GM12875 (cell line): ENCODE data around the gene PEX10.

ENCODE experiments used
- H3K4me3 ChIP-seq: one replicate; pipeline ENCODE4 v1.5.1; 2011; ENCODE audit warnings: low read depth, low read length, control low read depth
- TF ChIP-seq, protein P1 (sequence below): IDR thresholded peaks from 2 replicates; pipeline ENCODE4 v1.5.1; 2011; ENCODE audit warnings: low read depth, mild to moderate bottlenecking, control low read depth, inconsistent platforms, low read length, moderate library complexity, borderline replicate concordance; ENCODE audit not compliant: insufficient read depth

Gene PEX10

DNA sequence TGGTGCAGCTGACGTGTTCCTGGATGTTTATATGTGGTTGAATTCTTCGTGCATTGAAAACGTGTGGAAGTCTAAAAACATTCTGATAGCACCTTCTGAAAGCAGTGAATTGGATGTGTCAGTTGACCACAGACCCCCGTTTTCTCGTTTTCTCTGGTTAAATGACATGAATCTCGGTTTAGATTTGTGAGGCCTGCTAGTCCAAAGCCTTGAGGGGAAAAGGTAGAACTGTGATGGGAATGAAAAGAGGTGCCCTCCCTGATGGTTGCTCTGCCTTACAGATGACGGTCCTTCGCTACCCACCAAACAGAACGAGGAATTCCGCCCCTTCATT lies 11.8 kb downstream of the PEX10 start:
- no peak overlapping the region for H3K4me3 ChIP-seq
- TF ChIP-seq, protein P1, sequence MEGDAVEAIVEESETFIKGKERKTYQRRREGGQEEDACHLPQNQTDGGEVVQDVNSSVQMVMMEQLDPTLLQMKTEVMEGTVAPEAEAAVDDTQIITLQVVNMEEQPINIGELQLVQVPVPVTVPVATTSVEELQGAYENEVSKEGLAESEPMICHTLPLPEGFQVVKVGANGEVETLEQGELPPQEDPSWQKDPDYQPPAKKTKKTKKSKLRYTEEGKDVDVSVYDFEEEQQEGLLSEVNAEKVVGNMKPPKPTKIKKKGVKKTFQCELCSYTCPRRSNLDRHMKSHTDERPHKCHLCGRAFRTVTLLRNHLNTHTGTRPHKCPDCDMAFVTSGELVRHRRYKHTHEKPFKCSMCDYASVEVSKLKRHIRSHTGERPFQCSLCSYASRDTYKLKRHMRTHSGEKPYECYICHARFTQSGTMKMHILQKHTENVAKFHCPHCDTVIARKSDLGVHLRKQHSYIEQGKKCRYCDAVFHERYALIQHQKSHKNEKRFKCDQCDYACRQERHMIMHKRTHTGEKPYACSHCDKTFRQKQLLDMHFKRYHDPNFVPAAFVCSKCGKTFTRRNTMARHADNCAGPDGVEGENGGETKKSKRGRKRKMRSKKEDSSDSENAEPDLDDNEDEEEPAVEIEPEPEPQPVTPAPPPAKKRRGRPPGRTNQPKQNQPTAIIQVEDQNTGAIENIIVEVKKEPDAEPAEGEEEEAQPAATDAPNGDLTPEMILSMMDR = no peak

DNA sequence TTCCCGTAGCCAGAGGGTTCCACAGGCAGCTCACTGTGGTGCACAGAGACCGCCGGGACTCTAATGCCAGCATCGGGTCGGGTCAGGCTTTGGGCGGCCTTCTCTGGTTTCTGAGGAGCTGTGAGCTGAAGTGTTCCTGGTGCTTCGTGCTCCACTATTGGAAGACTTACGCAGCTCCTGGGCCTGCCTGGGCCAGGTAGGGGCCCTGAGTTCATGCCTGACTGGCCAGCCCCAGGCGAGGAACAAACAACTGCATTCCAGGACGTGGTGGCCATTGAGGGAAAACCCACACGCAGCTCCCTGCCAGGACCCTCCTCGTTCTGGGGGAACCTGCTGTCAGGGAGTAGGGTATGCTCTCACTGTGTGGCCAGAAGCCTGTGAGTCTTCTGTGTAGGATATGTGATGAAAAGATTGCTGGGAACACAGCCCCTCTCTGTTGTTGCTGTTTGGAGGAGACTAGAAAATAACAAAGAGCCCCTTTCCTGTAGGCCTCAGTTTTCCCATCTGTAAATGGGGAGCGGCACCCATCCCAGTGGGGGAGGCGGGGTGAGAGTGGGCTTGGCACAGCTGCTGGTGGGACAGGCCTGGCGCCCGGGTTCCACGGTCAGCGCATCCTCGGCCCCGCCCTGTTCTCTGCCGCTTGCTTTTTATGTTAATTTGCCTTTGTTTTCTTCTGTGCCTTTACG lies 12.3 kb downstream of the PEX10 start:
- no peak overlapping the region for H3K4me3 ChIP-seq
- TF ChIP-seq, protein P1 = no peak

DNA sequence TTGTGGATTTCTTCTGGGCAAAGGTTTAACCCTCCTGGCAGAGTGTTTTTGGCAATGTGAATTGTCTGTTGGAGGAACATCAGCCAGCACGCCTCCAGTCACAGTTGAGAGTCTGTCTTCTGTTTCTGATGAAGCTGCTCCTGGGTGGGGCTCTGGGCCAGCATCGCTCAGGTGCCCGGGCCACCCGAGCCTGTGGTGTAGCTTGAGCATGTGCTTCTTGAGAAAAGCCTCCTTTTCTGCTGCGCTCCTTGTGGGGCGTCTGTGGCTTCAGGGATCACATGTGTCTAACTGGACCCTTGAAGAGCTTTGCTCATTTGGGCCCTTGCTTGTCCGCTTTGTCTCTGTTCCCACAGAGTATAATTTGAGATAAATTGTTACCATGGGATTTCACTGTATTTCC lies 13.5 kb downstream of the PEX10 start:
- no peak overlapping the region for H3K4me3 ChIP-seq
- TF ChIP-seq, protein P1 = no peak

DNA sequence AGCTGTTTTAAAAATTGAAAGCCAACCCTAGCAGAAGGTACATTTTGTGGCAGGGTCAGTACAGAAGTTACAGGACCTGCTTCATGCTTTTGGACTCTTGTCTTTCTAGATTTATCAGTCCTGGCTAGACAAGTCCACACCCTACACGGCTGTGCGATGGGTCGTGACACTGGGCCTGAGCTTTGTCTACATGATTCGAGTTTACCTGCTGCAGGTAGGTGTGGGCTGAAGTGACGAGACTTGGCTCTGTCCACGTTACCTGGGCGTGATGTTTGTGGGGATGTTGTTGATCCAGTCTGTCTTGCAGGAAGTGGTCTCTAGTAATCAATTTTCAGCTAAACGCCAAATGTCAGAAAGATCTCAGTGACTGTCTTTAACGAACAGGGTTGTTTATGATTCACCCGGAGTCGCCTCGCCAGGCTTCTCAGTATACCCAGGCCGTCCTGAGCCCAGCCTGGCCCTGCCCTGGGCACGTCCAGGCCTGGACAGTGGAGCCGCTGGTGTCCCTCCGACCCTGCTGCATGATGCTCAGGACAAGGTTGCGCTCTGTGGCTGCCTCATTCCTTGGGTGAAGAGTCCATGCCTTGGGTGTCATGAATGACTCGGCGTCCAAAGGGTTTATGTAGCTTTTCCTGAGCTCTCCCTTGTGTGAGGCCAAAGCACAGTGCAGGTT lies 15.2 kb downstream of the PEX10 start:
- TF ChIP-seq, protein P1 = no peak
- no peak overlapping the region for H3K4me3 ChIP-seq

DNA sequence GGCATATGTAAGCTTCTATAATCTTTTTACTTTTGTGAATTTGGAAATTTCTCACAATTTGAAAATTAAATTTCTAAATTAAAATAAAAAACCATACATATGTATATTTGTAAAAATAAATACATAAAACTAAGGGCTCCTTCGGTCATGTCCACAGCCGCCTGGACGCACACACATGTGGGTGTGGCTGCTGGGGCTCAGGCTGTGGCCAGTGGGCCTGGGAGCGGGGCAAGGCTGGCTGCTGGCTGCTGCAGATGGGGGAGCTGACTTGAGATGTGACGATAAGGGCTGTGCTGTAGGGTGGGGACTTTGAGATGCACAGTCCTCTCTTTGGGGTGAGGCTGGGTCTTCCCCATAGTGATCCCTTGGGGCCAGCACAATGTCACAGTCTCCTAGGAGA lies 15.9 kb downstream of the PEX10 start:
- no peak overlapping the region for H3K4me3 ChIP-seq
- TF ChIP-seq, protein P1 = no peak

DNA sequence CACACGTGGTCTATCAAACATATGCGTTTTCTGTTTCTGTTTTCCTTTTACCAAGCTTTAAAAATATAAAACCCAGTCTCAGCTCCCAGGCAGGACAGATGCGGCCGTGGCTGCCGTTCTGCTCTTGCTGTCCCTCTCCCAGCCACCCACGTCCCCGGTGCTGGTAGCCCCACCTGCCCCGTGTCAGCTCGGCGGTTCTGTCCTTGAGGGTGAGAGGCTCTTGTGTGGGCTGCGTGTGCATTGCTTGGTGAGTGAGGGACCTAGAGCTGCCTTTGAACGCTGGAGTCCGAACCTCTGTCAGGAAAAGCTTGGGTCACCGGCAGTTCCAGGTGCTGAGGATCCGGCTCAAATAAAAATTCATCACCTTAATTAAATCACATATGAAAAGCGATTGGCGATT lies 16.3 kb downstream of the PEX10 start:
- TF ChIP-seq, protein P1 = no peak
- H3K4me3 ChIP-seq = no peak overlapping the region

DNA sequence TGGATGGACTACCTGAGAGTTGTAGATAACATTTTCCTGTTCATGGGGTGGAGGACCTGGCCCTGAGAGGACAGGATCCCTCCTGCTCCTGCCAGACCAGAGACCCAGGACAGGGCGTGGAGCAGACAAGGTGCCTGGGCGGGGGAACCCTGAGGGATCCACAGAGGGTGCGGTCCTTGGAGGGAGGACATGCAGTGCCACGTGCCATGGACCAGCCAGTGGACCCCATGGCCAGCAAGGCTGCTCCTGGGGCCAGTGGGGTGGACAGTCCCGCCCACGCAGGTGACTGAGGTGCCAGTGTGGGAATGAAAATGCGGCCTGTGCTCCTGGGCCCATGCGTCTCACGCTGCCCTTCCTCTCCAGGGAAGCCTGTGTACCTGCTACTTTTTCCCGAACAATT lies 17.1 kb downstream of the PEX10 start:
- no peak overlapping the region for H3K4me3 ChIP-seq
- TF ChIP-seq, protein P1 = no peak
